HCT116 (cell line): ENCODE results near the gene CPT1C. TPM values are rescaled to one million over a fixed set of nuclear protein-coding genes. Genes with fewer than 3 reads are reported as not detected.

Source experiments
- ATAC-seq: fragments of 200-7000 bp; cut with Tn5 transposase; 2 replicates; pipeline ENCODE4 v1.9.1; 2020; ENCODE audit warnings: mild to moderate bottlenecking, moderate library complexity
- BruUV-seq: library from RNA; stranded (reverse); fragments of 400-500 nt; replicated peaks from 2 replicates; lab custom pipeline; 2021; lab: Mats Ljungman, UMichigan
- CTCF ChIA-PET: fragments of 300-600 bp; sonication (Branson Sonifier 250); formaldehyde crosslinking; loops from one replicate; lab custom pipeline; 2021; ENCODE audit warnings: antibody characterized with exemption; lab: Charles Lee
- POLR2A ChIA-PET: fragments of 300-600, 350-600 bp; sonication (Branson Sonifier 250); formaldehyde crosslinking; loops from one replicate; lab custom pipeline; 2021; ENCODE audit warnings: antibody characterized with exemption; lab: Charles Lee
- RAD21 ChIA-PET, 2 experiments: fragments of 300-600 bp; sonication (Branson Sonifier 250); formaldehyde crosslinking; loops; one replicate each; lab custom pipeline; 2023; ENCODE audit warnings: low total read pairs in 2 of 2; ENCODE audit not compliant: uncharacterized antibody in 2 of 2, unreplicated experiment in 2 of 2, low non-redundant PET in 1 of 2; lab: Charles Lee
- DNase-seq: peaks from one replicate; pipeline ENCODE4 v3.0.0-alpha.2; 2010; ENCODE audit warnings: low read depth, low spot score
- H2AFZ ChIP-seq: fragments of 200-600 bp; shearing (Covaris generic), sonication (generic); 2 replicates; pipeline ENCODE4 v1.6.1; 2017; ENCODE audit warnings: low read depth, mixed run types, mixed read lengths, antibody characterized with exemption, low read length; ENCODE audit not compliant: poor library complexity, severe bottlenecking
- H3K27ac ChIP-seq: 2 replicates; pipeline ENCODE4 v1.5.1; 2012; ENCODE audit warnings: low read depth, low read length
- H3K27me3 ChIP-seq: fragments of 200-600 bp; sonication (generic); 2 replicates; pipeline ENCODE4 v1.6.1; 2016; ENCODE audit warnings: mixed run types, low read length, mixed read lengths; ENCODE audit not compliant: insufficient read depth
- H3K36me3 ChIP-seq, 2 experiments: fragments of 200-500 bp in 1 of 2; fragments of 200-600 bp in 1 of 2; sonication (Bioruptor generic) in 1 of 2; sonication (generic) in 1 of 2; 2 replicates each; pipeline versions ENCODE4 v1.5.1 to v1.6.1; 2014 to 2016; ENCODE audit warnings: low read length in 2 of 2, inconsistent platforms in 1 of 2, mixed read lengths in 1 of 2, mixed run types in 1 of 2; ENCODE audit not compliant: insufficient read depth in 2 of 2, control insufficient read depth in 1 of 2
- H3K4me1 ChIP-seq, 2 experiments: fragments of 200-600 bp in 1 of 2; sonication (generic) in 1 of 2; 2 replicates each; pipeline versions ENCODE4 v1.5.1 to v1.6.1; 2012 to 2017; ENCODE audit warnings: low read length in 2 of 2, inconsistent platforms in 1 of 2, mild to moderate bottlenecking in 1 of 2, mixed read lengths in 1 of 2, mixed run types in 1 of 2, moderate library complexity in 1 of 2; ENCODE audit not compliant: insufficient read depth in 2 of 2, control insufficient read depth in 1 of 2
- H3K4me2 ChIP-seq: fragments of 200-600 bp; sonication (generic); 2 replicates; pipeline ENCODE4 v1.6.1; 2017; ENCODE audit warnings: mixed run types, low read length, mixed read lengths
- H3K4me3 ChIP-seq, 2 experiments: fragments of 200-600 bp in 1 of 2; sonication (generic) in 1 of 2; replicated peaks in 1 of 2; 2 replicates each; pipeline ENCODE4 v1.5.1; 2011 to 2016; ENCODE audit warnings: low read length in 2 of 2, control low read depth in 1 of 2, low read depth in 1 of 2, mild to moderate bottlenecking in 1 of 2, mixed read lengths in 1 of 2, mixed run types in 1 of 2
- H3K79me2 ChIP-seq: fragments of 200-600 bp; sonication (generic); 2 replicates; pipeline ENCODE4 v1.6.1; 2017; ENCODE audit warnings: mild to moderate bottlenecking, mixed run types, low read length, moderate library complexity, mixed read lengths; ENCODE audit not compliant: insufficient read depth
- H3K9ac ChIP-seq: fragments of 200-600 bp; sonication (generic); 2 replicates; pipeline ENCODE4 v1.6.1; 2016; ENCODE audit warnings: low read length, mixed read lengths
- H3K9me2 ChIP-seq: fragments of 200-600 bp; sonication (generic), shearing (Covaris generic); 2 replicates; pipeline ENCODE4 v1.6.1; 2017; ENCODE audit warnings: mixed run types, mild to moderate bottlenecking, moderate library complexity; ENCODE audit not compliant: insufficient read depth
- H3K9me3 ChIP-seq, 2 experiments: fragments of 200-500 bp in 1 of 2; fragments of 200-600 bp in 1 of 2; sonication (Bioruptor generic) in 1 of 2; sonication (generic) in 1 of 2; 2 replicates each; pipeline ENCODE4 v1.6.1; 2014 to 2017; ENCODE audit warnings: low read length in 2 of 2, mixed read lengths in 2 of 2, inconsistent platforms in 1 of 2, low read depth in 1 of 2, mild to moderate bottlenecking in 1 of 2, mixed run types in 1 of 2, moderate library complexity in 1 of 2; ENCODE audit not compliant: control insufficient read depth in 1 of 2, insufficient read depth in 1 of 2
- H4K20me1 ChIP-seq: fragments of 200-600 bp; sonication (generic), shearing (Covaris generic); 2 replicates; pipeline ENCODE4 v1.6.1; 2017; ENCODE audit warnings: mixed run types, mild to moderate bottlenecking, moderate library complexity; ENCODE audit not compliant: insufficient read depth
- CEBPB ChIP-seq: IDR thresholded peaks from 2 replicates; pipeline ENCODE4 v1.6.1; 2012; ENCODE audit warnings: low read depth
- JUND ChIP-seq: IDR thresholded peaks from 2 replicates; pipeline ENCODE4 v1.6.1; 2012
- RAD21 ChIP-seq: IDR thresholded peaks from 2 replicates; pipeline ENCODE4 v1.6.1; 2012; ENCODE audit warnings: low read depth, mild to moderate bottlenecking
- YY1 ChIP-seq: IDR thresholded peaks from 2 replicates; pipeline ENCODE4 v1.6.1; 2011; ENCODE audit warnings: low read length, low read depth, moderate library complexity, mild to moderate bottlenecking; ENCODE audit not compliant: insufficient replicate concordance; ENCODE audit errors: extremely low read depth
- ZFX ChIP-seq: fragments of 450-650 bp; IDR thresholded peaks from 2 replicates; pipeline ENCODE4 v1.6.1; 2017
- intact Hi-C: fragments of 100-400 bp; cut with micrococcal nuclease; formaldehyde crosslinking; loops from 2 replicates; pipeline ENCODE4 v1.10.0; 2022
- total RNA-seq: library from RNA; stranded (reverse); gene quantifications from one replicate; pipeline ENCODE4 v1.2.1, GENCODE V29; 2021; ENCODE audit not compliant: unreplicated experiment
- TF ChIP-seq, protein P1 (sequence below), 3 experiments: fragments of 200-600 bp in 1 of 3; sonication (generic) in 1 of 3; IDR thresholded peaks in 2 of 3; conservative IDR thresholded peaks in 1 of 3; 2 replicates each; pipeline ENCODE4 v1.5.1; 2012 to 2017; ENCODE audit warnings: low read depth in 2 of 3, low read length in 2 of 3, antibody characterized with exemption in 1 of 3, borderline replicate concordance in 1 of 3, control low read depth in 1 of 3, mild to moderate bottlenecking in 1 of 3, mixed read lengths in 1 of 3, mixed run types in 1 of 3, moderate library complexity in 1 of 3; ENCODE audit not compliant: insufficient read depth in 1 of 3
- TF ChIP-seq, protein P2 (sequence below): IDR thresholded peaks from 2 replicates; pipeline ENCODE4 v1.6.1; 2011; ENCODE audit warnings: mild to moderate bottlenecking, low read length, moderate library complexity; ENCODE audit not compliant: insufficient replicate concordance; ENCODE audit errors: extremely low read depth
- TF ChIP-seq, protein P3 (sequence below): IDR thresholded peaks from 2 replicates; pipeline ENCODE4 v1.6.1; 2012; ENCODE audit warnings: low read depth

The CPT1C gene
- total RNA-seq, 1 experiment from 2014 or later, result 12.0 TPM

DNA sequence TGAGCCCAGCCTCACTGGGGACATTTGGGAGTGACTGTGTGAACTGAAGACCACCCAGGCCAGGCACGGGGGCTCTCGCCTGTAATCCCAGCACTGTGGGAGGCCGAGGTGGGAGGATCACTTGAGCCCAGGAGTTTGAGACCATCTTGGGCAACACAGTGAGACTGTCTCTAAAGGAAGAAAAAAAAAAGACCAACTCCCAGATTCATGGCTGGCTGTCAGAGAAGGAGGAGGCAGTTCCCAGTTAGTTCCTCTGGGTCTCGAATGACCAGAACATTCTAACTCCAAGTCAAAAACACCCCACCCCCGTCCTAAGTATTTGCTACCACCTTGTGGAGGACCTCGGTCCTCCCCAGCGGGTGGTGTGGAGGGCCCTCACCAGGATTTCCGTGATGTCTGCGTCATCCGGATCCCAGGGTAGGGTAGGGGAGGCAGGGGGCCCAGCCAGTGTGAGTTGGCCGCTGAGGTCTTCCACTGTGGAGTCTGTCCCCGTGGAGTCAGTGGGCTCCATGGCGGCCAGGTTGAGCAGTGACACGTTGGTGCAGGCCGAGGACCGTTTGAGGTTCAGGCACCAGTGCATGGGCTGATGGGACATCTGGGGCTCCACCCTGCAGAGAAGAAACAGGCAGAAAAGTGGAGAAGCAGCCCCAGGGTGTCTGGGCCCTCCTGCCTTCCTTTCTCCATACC lies 70.9 kb downstream of the CPT1C start:
- RAD21 ChIA-PET, result no interaction called here
- no peak overlapping the region for H2AFZ ChIP-seq
- POLR2A ChIA-PET, result no interaction called here

More for the DNA sequence above, 70.9 kb downstream of the CPT1C start:
- no peaks in the 10 kb centered on the region for H3K27me3 ChIP-seq
- H4K20me1 ChIP-seq, result no peaks in the 10 kb centered on the region
- CTCF ChIA-PET, result no interaction called here
- H3K4me3 ChIP-seq, result no peak overlapping the region
- H3K36me3 ChIP-seq, result no peaks in the 10 kb centered on the region
- no peak for DNase-seq
- TF ChIP-seq, protein P1, sequence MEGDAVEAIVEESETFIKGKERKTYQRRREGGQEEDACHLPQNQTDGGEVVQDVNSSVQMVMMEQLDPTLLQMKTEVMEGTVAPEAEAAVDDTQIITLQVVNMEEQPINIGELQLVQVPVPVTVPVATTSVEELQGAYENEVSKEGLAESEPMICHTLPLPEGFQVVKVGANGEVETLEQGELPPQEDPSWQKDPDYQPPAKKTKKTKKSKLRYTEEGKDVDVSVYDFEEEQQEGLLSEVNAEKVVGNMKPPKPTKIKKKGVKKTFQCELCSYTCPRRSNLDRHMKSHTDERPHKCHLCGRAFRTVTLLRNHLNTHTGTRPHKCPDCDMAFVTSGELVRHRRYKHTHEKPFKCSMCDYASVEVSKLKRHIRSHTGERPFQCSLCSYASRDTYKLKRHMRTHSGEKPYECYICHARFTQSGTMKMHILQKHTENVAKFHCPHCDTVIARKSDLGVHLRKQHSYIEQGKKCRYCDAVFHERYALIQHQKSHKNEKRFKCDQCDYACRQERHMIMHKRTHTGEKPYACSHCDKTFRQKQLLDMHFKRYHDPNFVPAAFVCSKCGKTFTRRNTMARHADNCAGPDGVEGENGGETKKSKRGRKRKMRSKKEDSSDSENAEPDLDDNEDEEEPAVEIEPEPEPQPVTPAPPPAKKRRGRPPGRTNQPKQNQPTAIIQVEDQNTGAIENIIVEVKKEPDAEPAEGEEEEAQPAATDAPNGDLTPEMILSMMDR (IDR thresholded peaks at IDR 0.05 in 2 of 3, conservative IDR thresholded peaks at IDR 0.05 in 1 of 3; ENCODE audit: borderline replicate concordance in 1 of 3, insufficient read depth in 1 of 3, low read depth in 2 of 3, low read length in 2 of 3), result peak in 1 of 3 experiments; percentile 36; a peak in 2 of 6 replicates
- TF ChIP-seq YY1, result no peak
- TF ChIP-seq JUND, result no peak
- TF ChIP-seq CEBPB, result no peak
- TF ChIP-seq, protein P2, sequence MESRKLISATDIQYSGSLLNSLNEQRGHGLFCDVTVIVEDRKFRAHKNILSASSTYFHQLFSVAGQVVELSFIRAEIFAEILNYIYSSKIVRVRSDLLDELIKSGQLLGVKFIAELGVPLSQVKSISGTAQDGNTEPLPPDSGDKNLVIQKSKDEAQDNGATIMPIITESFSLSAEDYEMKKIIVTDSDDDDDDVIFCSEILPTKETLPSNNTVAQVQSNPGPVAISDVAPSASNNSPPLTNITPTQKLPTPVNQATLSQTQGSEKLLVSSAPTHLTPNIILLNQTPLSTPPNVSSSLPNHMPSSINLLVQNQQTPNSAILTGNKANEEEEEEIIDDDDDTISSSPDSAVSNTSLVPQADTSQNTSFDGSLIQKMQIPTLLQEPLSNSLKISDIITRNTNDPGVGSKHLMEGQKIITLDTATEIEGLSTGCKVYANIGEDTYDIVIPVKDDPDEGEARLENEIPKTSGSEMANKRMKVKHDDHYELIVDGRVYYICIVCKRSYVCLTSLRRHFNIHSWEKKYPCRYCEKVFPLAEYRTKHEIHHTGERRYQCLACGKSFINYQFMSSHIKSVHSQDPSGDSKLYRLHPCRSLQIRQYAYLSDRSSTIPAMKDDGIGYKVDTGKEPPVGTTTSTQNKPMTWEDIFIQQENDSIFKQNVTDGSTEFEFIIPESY, result no peak
- TF ChIP-seq, protein P3, sequence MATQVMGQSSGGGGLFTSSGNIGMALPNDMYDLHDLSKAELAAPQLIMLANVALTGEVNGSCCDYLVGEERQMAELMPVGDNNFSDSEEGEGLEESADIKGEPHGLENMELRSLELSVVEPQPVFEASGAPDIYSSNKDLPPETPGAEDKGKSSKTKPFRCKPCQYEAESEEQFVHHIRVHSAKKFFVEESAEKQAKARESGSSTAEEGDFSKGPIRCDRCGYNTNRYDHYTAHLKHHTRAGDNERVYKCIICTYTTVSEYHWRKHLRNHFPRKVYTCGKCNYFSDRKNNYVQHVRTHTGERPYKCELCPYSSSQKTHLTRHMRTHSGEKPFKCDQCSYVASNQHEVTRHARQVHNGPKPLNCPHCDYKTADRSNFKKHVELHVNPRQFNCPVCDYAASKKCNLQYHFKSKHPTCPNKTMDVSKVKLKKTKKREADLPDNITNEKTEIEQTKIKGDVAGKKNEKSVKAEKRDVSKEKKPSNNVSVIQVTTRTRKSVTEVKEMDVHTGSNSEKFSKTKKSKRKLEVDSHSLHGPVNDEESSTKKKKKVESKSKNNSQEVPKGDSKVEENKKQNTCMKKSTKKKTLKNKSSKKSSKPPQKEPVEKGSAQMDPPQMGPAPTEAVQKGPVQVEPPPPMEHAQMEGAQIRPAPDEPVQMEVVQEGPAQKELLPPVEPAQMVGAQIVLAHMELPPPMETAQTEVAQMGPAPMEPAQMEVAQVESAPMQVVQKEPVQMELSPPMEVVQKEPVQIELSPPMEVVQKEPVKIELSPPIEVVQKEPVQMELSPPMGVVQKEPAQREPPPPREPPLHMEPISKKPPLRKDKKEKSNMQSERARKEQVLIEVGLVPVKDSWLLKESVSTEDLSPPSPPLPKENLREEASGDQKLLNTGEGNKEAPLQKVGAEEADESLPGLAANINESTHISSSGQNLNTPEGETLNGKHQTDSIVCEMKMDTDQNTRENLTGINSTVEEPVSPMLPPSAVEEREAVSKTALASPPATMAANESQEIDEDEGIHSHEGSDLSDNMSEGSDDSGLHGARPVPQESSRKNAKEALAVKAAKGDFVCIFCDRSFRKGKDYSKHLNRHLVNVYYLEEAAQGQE, result no peak
- TF ChIP-seq ZFX, result no peak
- TF ChIP-seq RAD21, result no peak
- H3K9ac ChIP-seq, result no peak overlapping the region
- no TSS peak for BruUV-seq
- H3K79me2 ChIP-seq, result no peaks in the 10 kb centered on the region
- H3K4me1 ChIP-seq, result peaks cover 12 to 29% of the 10 kb centered on the region in 2 experiments; a peak in 3 of 4 replicates
- no peaks in the 10 kb centered on the region for H3K9me2 ChIP-seq
- no peak for ATAC-seq
- H3K4me2 ChIP-seq, result no peak overlapping the region
- H3K27ac ChIP-seq, result no peak overlapping the region
- no peaks in the 10 kb centered on the region for H3K9me3 ChIP-seq
- intact Hi-C loops, result no loop called here
